ENCODE measurements around the gene SERPINB1. TPM values are rescaled to one million over a fixed set of nuclear protein-coding genes. Genes with fewer than 3 reads are reported as not detected.

SERPINB1 gene
- total and polyA plus RNA-seq, 11 donors = 15.4 to 55.6 (median 22.2) TPM

DNA sequence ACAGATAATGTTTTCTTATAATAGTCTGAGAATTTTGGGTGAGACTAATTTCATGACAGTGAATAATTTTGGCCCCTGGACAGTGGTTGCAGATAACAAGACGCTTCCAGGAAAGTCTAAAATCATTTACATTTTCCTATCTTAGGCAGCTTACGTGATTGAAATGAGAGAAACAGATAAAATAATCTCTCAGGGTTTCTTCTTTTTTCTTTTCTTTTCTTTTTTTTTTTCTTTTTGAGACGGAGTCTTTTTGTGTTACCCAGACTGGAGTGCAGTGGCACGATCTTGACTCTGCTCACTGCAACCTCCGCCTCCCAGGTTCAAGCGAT is 4.2 kb upstream of the SERPINB1 start:
- Histone ChIP-seq H3K4me3 (no peak overlapping the region), H3K27me3 (no peaks in the 10 kb centered on the region), H3K36me3 (no peaks in the 10 kb centered on the region), H3K4me1 (peaks cover 0 to 54% (median 27%) of the 10 kb centered on the region in 12 donors), H3K9me3 (no peaks in the 10 kb centered on the region), H3K27ac (peak overlapping the region in 5 of 12 donors; percentile 63 to 81 (median 74))
- ATAC-seq (no peak), DNase-seq (no peak)
- TF ChIP-seq POLR2A (IDR thresholded peaks at IDR 0.05) = no peak
- TF ChIP-seq, protein P1, sequence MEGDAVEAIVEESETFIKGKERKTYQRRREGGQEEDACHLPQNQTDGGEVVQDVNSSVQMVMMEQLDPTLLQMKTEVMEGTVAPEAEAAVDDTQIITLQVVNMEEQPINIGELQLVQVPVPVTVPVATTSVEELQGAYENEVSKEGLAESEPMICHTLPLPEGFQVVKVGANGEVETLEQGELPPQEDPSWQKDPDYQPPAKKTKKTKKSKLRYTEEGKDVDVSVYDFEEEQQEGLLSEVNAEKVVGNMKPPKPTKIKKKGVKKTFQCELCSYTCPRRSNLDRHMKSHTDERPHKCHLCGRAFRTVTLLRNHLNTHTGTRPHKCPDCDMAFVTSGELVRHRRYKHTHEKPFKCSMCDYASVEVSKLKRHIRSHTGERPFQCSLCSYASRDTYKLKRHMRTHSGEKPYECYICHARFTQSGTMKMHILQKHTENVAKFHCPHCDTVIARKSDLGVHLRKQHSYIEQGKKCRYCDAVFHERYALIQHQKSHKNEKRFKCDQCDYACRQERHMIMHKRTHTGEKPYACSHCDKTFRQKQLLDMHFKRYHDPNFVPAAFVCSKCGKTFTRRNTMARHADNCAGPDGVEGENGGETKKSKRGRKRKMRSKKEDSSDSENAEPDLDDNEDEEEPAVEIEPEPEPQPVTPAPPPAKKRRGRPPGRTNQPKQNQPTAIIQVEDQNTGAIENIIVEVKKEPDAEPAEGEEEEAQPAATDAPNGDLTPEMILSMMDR (IDR thresholded peaks at IDR 0.05) = no peak
- intact Hi-C loops (cut with DNase I) = loop anchor here (1.0 to 10.0 kb wide), 12 partner anchors 55 to 211 kb away; partner anchors contain the start of gene SERPINB9 (in 1 of the 10)
- WGBS, 4 donors = 54 to 62% (median 61%) methylated on average over 6 of the region's 6 CpGs

DNA sequence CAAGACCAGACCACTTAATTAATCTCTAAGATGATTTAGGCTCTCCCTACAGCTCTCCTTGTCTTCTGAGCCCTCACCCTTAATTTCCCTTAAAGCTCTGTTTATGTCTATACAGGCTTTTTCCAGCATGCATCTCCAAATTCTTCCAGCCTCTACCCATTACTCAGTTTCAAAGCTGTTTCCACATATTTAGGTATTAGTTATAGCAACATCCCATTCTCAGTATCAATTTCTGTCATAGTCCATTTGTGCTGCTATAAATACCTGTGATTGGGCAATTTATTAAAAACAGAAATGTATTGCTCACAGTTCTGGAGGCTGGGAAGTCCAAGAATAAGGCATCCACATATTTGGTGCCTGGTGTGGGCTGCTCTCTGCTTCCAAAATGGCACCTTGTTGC is 2.3 kb upstream of the SERPINB1 start:
- Histone ChIP-seq H3K4me3 (no peak overlapping the region), H3K9me3 (no peaks in the 10 kb centered on the region), H3K27me3 (no peaks in the 10 kb centered on the region), H3K36me3 (peaks cover 0 to 13% (median 9%) of the 10 kb centered on the region in 9 donors), H3K4me1 (peaks cover 9 to 65% (median 36%) of the 10 kb centered on the region in 12 donors), H3K27ac (peak overlapping the region in 1 of 12 donors; percentile 32)
- TF ChIP-seq POLR2A (IDR thresholded peaks at IDR 0.05) = no peak
- TF ChIP-seq, protein P1 (IDR thresholded peaks at IDR 0.05) = no peak
- ATAC-seq (no peak), DNase-seq (no peak)
- intact Hi-C loops (cut with DNase I) = loop anchor here (1.0 to 10.0 kb wide), 7 partner anchors 52 to 218 kb away; no protein-coding TSS in a partner anchor

DNA sequence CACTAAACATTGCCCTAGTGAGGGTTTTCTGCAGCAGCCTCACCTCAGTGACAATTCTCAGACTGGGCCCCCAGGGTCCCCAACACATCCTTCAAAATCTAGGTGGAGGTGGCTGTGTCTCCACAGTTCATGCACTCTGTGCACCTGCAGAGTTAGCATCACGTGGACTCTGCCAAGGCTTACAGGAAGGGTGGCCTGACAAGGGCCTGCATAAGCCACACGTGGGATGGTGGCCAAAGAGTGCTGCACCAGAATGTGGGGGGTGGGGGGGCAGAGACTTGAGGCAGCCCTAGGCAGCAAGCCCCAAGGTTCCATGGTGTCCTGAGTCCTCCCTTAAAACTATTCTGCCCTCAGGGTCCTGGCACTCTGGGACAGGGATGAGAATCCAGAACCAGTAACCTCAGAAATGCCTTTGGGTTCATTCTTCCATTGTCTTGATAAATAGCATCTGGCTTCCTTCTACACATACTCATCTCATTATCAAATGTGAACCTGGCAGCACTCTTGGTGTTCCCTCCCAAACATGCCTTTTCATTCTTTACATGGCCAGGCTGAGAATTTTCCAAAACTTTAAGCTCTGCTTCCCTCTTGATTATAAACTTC is 1.6 kb upstream of the SERPINB1 start:
- TF ChIP-seq, protein P1 (IDR thresholded peaks at IDR 0.05) = no peak
- TF ChIP-seq POLR2A (IDR thresholded peaks at IDR 0.05) = no peak
- no peak overlapping the region for H3K4me3 ChIP-seq
- DNase-seq = no peak
- H3K4me1 ChIP-seq = peaks cover 9 to 65% (median 37%) of the 10 kb centered on the region in 12 donors
- H3K9me3 ChIP-seq = no peaks in the 10 kb centered on the region
- intact Hi-C loops (cut with DNase I) = loop anchor here (5.0 to 10.0 kb wide), 6 partner anchors 51 to 219 kb away; no protein-coding TSS in a partner anchor
- H3K27me3 ChIP-seq = no peaks in the 10 kb centered on the region
- 0 to 61% (median 11%) methylated on average over 1 to 2 of the region's 2 CpGs for WGBS, 4 donors
- ATAC-seq = no peak
- peaks cover 0 to 21% (median 16%) of the 10 kb centered on the region in 9 donors for H3K36me3 ChIP-seq
- peak overlapping the region in 2 of 12 donors; percentile 8 to 97 for H3K27ac ChIP-seq

DNA sequence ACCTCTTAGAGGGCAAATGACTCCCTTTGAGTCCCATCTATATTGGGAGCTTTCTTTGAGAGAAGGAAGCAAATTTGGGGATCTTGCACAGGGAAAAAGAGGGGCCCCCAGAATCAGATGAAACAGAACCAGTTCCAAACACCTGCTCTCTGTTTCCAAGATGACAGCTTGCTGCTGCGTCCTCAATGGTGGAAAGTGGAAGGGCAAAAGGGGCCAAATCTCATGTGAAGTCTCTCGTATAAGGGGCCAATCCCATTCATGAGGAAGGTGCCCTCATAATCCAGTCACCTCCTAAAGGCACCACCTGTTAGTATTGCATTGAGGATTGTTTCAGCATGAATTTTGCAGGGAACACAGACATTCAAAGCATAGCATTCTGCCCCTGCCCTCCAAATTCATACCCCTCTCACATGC is 483 bp upstream of the SERPINB1 start:
- ATAC-seq = no peak
- H3K27me3 ChIP-seq = no peaks in the 10 kb centered on the region
- peaks cover 0 to 32% (median 27%) of the 10 kb centered on the region in 9 donors for H3K36me3 ChIP-seq
- H3K27ac ChIP-seq = peak overlapping the region; percentile 89 to 99 (median 97)
- TF ChIP-seq, protein P1 (IDR thresholded peaks at IDR 0.05) = no peak
- no peak for TF ChIP-seq POLR2A (IDR thresholded peaks at IDR 0.05)
- intact Hi-C loops (cut with DNase I) = loop anchor here (5.0 to 10.0 kb wide), 6 partner anchors 50 to 220 kb away; no protein-coding TSS in a partner anchor
- DNase-seq = no peak
- WGBS, 4 donors = 63 to 96% (median 86%) methylated on average over 2 of the region's 2 CpGs
- peak overlapping the region in 10 of 12 donors; percentile 53 to 82 (median 69) for H3K4me3 ChIP-seq
- H3K4me1 ChIP-seq = peaks cover 9 to 66% (median 37%) of the 10 kb centered on the region in 12 donors
- H3K9me3 ChIP-seq = no peaks in the 10 kb centered on the region
